A549 (cell line): Measurements from ENCODE around the gene CFAP77.

Experiments
- CBX2 ChIP-seq: fragments of 200-600 bp; sonication (generic); IDR thresholded peaks from 2 replicates; pipeline ENCODE4 v1.6.1; 2016; ENCODE audit warnings: low read depth, mild to moderate bottlenecking, borderline replicate concordance
- CEBPB ChIP-seq, 2 experiments: fragments of >200 bp in 1 of 2; sonication (Bioruptor Twin) in 1 of 2; formaldehyde crosslinking in 1 of 2; IDR thresholded peaks; 2 replicates each; pipeline ENCODE4 v1.6.1; 2012 to 2016
- HDAC2 ChIP-seq: fragments of 200-600 bp; sonication (generic); IDR thresholded peaks from 2 replicates; pipeline ENCODE4 v1.6.1; 2016
- HOXA7 ChIP-seq: fragments of 250-450 bp; sonication (Bioruptor Pico); IDR thresholded peaks from 2 replicates; pipeline ENCODE4 v1.5.0; 2020; ENCODE audit warnings: mild to moderate bottlenecking, moderate library complexity
- MAFK ChIP-seq: fragments of 450-650 bp; IDR thresholded peaks from 2 replicates; pipeline ENCODE4 v1.6.1; 2014; ENCODE audit not compliant: partially characterized antibody
- POLR2A ChIP-seq: IDR thresholded peaks from 2 replicates; pipeline ENCODE4 v1.6.1; 2012; ENCODE audit warnings: mild to moderate bottlenecking, low read length
- REST ChIP-seq: fragments of 200-600 bp; sonication (generic); IDR thresholded peaks from 2 replicates; pipeline ENCODE4 v1.6.1; 2016; ENCODE audit warnings: antibody characterized with exemption, mild to moderate bottlenecking, moderate library complexity
- RFX5 ChIP-seq: fragments of 450-650 bp; IDR thresholded peaks from 2 replicates; pipeline ENCODE4 v1.7.1; 2014; ENCODE audit warnings: antibody characterized with exemption, mild to moderate bottlenecking, moderate library complexity
- SMC3 ChIP-seq: fragments of >200 bp; sonication (Bioruptor Twin); formaldehyde crosslinking; IDR thresholded peaks from 3 replicates; pipeline ENCODE4 v1.6.1; 2018; ENCODE audit warnings: inconsistent platforms
- ZFP36 ChIP-seq: fragments of 450-650 bp; IDR thresholded peaks from 2 replicates; pipeline ENCODE4 v1.6.1; 2014; ENCODE audit warnings: borderline replicate concordance; ENCODE audit not compliant: partially characterized antibody
- TF ChIP-seq, protein P1 (sequence below): fragments of >200 bp; sonication (Bioruptor Twin); formaldehyde crosslinking; IDR thresholded peaks from 3 replicates; pipeline ENCODE4 v1.5.1; 2016
- TF ChIP-seq, protein P2 (sequence below): IDR thresholded peaks from 2 replicates; pipeline ENCODE4 v1.6.1; 2012
- TF ChIP-seq, protein P3 (sequence below): fragments of 450-650 bp; IDR thresholded peaks from 2 replicates; pipeline ENCODE4 v1.6.1; 2014; ENCODE audit warnings: antibody characterized with exemption

DNA sequence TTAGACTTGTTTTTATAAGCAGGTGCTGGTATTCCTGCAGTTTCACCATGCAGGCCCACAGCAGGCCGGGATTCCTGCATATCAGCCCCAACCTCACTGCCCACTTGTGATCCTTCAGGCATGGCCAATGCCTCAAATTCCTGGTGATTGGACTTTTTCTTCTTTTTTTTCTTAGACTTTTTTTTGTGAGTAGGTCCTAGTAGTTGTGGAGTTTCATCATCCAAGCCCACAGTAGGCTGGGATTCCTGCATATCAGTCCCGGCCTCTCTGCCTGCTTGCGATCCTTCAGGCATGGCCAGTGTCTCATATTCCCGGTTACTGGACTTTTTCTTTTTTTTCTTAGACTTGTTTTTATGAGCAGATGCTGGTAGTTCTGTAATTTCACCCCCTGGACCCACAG, 8.2 kb upstream of the CFAP77 start:
- TF ChIP-seq HDAC2 (no peak), REST (no peak), POLR2A (no peak), SMC3 (no peak), RFX5 (no peak), CEBPB (IDR thresholded peaks at IDR 0.05) (no peak), HOXA7 (CRISPR knock-in tag) (no peak), CBX2 (no peak), ZFP36 (no peak), MAFK (no peak)
- TF ChIP-seq, protein P1, sequence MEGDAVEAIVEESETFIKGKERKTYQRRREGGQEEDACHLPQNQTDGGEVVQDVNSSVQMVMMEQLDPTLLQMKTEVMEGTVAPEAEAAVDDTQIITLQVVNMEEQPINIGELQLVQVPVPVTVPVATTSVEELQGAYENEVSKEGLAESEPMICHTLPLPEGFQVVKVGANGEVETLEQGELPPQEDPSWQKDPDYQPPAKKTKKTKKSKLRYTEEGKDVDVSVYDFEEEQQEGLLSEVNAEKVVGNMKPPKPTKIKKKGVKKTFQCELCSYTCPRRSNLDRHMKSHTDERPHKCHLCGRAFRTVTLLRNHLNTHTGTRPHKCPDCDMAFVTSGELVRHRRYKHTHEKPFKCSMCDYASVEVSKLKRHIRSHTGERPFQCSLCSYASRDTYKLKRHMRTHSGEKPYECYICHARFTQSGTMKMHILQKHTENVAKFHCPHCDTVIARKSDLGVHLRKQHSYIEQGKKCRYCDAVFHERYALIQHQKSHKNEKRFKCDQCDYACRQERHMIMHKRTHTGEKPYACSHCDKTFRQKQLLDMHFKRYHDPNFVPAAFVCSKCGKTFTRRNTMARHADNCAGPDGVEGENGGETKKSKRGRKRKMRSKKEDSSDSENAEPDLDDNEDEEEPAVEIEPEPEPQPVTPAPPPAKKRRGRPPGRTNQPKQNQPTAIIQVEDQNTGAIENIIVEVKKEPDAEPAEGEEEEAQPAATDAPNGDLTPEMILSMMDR: no peak
- TF ChIP-seq, protein P2, sequence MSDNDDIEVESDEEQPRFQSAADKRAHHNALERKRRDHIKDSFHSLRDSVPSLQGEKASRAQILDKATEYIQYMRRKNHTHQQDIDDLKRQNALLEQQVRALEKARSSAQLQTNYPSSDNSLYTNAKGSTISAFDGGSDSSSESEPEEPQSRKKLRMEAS: no peak
- TF ChIP-seq, protein P3, sequence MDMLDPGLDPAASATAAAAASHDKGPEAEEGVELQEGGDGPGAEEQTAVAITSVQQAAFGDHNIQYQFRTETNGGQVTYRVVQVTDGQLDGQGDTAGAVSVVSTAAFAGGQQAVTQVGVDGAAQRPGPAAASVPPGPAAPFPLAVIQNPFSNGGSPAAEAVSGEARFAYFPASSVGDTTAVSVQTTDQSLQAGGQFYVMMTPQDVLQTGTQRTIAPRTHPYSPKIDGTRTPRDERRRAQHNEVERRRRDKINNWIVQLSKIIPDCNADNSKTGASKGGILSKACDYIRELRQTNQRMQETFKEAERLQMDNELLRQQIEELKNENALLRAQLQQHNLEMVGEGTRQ: no peak
